IPS-NIHi7 (cell line): ENCODE results near the gene LHPP.
"Not testable (repeated sequence)": the region's sequence is repeated elsewhere in the genome, so short reads cannot be mapped to it uniquely, and the experiment has no call there.

ENCODE experiments used
- DNase-seq: peaks from one replicate; pipeline ENCODE4 v3.0.0; 2012; ENCODE audit warnings: mixed read lengths; ENCODE audit errors: extremely low spot score

Gene LHPP

DNA sequence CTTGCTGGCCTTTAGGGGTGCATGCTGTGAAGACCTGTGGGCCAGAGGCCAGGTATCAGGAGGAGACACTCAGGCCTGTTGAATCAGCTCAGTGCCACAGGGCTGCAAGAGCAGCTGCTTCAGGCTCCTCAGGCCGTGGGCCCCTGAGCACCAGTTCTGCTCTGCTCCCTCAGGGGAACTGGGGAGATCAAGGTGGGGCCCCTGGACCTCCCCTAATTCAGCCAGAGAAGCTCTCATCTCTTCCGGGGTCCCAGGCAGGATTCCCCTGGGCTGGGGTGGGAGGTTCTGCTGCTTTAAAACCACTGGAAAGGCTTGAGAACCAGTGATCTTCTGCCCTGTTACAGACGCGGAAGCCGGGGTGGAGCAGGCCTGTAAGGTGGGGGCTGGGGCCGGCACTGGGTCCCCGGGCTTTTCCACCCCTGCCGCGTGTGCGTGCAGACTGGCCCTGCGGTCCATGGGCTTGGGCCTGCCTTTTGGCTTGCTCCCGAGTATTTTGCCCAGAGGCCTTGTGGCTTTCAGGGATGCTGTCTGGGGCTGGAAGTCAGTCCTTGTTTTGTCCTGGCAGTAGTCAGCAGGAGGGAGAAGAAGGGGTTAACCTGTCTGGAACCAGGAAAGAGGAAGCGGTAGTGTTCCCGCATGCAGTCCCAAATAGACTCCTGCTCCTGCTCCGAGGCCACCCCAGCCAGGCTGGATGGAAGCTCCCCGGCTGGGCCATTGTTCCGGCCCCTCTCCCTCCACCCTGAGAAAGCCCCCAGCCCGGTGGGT, 74.3 kb downstream of the LHPP start:
- DNase-seq = peak; percentile 56

DNA sequence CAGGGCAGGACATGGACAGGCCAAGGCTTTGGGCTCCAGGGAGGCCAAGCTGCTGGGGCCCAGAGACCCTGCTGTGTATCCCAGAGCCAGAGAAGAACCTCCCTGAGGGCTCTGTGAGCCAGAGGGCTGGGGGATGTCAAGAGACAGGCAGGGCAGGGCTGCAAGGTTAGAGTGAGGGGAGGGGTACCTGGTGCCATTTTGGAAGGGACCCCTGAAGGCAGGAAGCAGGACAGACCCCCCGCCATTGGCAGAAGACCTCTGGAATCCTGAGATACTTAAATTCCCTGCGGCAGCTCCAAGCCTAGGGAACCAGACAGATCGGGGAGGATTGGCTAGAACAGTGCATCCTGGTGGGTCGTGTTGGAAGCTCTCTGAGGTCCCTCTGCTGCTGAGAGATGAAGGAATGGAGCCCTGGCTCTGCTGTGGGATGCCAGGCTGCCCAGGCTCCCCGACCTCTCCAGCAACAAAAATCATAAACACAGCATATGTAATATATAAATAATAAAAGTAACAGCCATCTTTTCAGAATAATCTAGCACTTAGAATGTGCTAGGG, 75.0 kb downstream of the LHPP start:
- DNase-seq = no peak

DNA sequence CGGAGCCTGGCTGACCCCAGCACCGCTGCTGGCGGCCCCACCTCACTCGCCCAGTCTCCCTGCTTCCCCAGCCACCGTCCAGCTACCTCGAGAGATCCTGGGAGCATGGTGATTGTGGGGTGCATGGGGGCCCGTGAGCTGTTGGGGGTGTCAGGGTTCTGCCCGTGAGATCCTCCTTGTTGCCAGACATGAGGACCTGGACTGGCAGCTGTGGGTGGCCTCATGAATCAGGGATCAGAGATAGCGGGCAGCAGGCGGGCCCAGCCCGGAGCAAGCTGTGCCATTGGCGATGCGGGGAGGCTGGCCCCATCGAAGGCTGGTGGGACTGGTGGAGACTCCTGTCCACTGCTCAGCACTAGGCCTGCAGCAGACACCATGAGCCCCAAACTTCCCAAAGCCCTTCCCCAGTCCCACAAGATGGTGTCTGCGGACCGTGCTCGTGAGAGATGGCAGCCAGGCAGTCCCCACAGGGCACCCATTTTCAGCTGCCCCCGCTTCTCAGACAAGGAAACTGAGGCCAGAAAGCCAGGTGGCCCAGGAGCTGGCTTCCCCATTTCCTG, 75.6 kb downstream of the LHPP start:
- no peak for DNase-seq

DNA sequence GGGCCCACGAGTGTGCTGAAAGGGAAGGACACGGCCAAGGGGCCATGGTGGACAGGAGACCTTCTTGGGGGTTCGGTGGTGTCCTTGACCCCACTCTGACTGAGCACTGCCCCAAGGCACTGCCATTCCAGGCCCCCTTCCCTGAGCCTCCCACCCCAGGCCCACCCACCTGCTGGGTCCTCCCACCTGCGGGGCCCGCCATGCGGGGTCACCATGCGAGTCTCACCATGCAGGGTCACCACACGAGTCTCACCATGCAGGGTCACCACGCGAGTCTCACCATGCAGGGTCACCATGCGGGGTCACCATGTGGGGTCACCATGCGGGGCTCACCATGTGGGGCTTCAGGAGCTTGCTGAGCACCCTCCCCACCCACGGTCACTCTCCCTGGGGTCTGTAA, 76.3 kb downstream of the LHPP start:
- DNase-seq = no peak

DNA sequence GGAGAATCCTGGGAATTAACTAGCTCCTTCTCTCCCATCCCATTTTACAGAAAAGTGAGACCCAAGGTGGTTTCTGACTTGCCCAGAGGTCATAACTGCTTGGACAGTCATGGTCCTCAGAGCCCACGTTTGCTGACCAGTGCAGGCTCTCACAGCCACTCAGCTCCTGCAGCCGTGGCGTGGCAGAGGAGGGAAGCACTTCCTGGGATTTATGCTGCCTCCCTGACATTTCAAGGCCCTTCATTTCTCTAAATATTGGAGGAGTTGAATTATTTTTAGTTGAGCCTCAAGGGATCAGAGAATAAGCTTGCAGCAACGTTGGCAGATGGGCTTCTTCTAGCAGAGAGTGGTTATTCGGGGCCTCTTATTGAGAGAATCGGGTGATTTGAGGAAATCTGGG, 77.1 kb downstream of the LHPP start:
- DNase-seq = no peak

DNA sequence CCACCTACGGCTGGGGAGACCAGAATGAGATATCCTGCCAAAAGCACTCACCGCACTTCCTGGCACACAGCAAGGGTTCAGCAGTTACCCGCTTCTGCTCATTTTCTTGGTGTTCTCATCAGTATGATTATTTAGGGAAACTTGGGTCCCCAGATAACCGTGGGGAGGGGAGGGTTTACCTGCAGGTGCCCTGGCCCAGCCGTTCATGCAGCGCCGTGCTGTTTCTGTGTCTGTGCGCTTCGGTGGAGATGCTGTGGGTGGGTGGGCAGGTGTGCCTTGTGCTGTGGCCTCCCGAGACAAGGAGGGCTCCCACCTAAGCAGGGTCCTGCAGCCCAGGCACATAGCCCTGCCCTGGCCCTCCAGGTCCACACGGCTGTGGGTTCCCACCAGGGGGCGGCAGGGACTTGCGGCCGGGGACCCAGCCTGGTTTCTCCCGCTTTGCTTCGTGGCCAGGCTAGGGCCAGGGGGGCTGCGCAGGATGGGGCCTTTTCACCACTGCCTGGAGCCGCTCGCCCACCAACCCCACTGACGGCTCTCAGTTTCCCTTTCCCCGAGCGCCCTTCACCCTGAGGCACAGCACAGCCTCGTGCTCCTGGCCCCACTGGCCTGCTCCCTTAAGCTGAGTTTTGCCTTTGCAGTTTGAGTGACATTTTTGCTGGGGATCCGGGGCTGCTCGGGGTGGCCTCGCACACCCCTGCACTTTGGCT, 78.5 kb downstream of the LHPP start:
- peak; percentile 88 for DNase-seq

DNA sequence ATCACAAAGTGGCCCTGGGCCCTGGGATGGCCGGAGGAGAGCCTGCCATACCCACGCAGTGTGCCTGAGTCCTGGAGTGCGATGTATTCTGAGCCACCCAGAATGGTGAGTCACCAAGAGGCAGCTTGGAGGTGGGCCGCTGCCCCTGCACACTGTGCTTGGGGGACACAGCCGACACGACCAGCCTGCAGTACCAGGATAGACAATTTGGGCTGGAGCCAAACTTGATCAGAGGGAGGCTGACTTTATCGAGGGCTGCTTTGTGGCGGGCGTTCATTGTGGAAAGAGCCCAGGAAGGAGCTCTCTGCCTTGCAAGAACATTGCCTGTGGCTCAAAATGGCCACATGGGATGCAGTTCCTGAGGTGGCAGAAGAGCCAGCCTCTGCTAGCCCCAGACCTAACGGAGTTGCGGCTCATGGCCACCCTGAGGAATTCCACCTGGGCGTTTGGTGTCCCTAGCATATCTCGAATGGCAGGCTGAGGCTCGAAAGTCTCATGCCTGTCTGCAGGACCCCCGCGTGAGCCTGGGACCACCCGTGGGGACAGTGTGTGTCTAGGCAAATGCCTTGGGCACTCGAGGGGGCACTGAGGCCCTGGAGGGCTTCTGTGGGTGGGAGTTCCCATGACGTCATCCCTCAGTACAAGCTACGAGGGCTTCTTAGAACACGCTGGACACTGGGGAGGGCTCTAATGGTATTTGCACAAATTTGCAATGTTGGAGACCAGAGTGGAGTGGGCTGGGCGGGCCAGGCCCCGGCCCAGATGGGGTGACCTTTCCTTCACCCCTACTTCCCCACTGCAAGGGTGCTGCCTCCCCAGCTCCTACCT, 79.7 kb downstream of the LHPP start:
- no peak for DNase-seq

DNA sequence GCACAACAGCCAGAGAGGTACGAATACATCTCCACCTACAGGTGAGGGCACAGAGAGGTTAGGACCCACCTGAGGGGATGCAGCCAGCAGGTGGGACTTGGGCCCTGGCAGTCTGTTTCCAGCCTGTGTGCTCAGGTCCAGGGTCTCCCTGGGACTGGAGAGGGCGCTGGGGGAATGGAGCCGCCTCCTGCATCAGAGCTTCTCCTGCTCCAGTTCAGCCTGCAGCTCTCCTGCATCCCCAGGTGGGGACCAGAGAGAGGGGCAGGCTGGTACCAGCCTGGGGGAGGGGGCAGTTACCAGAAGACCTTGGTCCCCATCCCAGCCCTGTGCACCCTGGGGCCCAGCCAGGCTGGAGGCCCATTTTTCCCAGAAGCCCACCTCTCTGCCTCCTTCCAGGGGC, 80.7 kb downstream of the LHPP start:
- no peak for DNase-seq

DNA sequence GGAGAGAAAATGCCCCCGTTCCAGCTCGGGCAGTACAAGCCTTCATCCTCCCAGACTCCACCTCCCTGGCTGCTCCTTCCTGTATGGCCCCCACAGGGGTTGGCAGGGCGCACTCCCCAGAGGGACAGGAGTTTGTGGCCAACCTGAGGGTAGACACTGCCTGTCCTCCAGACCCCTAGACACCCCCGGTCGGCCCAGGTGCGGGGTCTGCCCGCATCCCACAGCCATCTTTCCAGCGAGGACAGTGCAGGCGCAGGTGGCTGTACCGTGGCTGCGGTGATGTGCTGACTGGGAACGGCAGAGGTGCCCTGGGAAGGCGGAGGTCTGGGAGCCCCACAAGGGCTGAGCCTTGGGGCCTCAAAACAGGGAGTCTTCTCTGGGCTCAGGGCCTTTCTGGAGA, 81.5 kb downstream of the LHPP start:
- no peak for DNase-seq

DNA sequence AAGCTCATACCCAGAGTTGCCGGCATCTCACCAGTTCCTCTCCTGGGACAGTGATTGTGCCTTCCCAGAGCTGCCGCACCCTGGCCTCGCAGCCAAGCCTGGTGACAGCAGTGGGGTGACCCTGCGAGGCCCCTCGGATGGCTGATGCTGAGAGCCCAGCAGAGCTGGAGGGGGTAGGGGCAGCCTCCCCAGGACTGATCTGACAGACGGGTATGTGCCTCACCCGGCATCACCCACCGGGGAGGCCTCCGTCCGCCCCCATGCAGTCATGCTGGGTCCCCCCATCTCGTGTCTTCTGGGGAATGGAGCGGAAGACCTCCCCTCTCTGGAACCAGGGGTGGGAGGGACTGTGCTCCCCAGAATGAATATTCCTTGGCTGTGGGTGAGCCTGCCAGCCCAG, 82.3 kb downstream of the LHPP start:
- DNase-seq = no peak

DNA sequence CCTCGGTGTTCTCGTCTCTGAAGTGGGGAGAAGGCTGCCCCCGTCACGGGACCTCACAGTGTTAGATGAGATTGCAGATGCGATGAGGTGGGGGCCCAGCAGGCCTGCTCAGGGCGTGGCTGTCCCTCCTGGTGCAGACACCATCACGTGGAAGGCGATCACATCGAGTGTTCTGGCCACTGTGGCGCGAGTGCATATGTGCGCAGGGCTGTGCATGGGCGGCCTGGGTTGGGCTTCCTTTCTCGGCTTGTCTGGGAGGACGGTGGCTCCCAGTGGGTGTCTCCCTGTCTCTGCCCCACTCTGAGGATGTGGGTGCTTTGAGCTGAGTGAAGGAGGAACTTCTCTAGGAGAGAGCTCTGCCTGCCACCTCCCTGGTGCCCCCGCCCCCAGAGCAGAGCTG, 83.1 kb downstream of the LHPP start:
- no peak for DNase-seq

DNA sequence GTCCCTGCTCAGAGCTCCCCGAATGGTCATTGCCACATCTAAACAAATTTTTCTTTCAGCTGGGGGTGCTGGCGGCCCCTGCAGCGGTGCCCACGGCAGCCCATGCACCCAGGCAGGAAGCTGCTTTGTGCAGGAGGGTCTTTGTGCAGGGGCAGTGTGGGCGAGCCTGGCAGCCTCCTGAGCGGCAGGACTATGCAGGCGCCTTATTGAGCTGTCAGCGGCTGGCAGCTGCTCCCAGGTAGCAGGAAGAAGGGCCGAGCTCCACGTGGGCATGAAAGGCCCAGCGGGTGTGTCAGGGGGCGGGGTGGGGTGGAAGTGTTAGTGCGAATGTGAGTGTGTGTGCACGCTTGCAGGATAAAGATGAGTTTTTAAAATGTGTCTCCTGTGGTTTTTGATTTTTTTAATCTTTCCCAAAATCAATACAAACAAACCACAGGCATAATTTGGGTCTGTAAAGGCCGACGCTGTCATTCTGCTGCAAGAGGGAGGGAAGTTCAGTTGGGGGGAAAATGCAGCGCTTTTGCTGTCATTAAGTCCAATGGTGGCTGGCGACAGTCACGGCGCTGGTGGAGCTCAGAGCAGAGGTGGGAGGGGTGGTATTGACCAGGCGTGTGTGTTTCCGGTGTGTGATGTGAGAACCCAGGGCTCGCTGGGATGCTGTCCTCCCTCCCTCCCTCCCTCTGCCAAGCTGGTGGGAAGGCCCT, 83.9 kb downstream of the LHPP start:
- no peak for DNase-seq

DNA sequence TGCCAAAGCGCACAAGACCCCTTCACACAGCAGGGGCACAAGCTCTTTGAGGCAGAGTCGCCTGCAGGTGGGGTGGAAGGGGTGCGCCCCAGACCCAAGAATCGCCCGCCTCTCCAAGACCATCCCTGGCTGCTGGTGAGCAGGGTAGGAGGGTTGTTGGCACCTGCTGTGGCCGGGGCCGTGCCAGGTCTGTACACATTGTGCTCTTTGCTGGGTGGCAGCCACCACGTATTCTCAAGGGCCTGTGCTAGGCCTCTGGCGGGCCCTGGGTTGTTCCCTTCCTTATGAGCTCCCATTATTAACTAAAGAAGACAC, 84.4 kb downstream of the LHPP start:
- no peak for DNase-seq

DNA sequence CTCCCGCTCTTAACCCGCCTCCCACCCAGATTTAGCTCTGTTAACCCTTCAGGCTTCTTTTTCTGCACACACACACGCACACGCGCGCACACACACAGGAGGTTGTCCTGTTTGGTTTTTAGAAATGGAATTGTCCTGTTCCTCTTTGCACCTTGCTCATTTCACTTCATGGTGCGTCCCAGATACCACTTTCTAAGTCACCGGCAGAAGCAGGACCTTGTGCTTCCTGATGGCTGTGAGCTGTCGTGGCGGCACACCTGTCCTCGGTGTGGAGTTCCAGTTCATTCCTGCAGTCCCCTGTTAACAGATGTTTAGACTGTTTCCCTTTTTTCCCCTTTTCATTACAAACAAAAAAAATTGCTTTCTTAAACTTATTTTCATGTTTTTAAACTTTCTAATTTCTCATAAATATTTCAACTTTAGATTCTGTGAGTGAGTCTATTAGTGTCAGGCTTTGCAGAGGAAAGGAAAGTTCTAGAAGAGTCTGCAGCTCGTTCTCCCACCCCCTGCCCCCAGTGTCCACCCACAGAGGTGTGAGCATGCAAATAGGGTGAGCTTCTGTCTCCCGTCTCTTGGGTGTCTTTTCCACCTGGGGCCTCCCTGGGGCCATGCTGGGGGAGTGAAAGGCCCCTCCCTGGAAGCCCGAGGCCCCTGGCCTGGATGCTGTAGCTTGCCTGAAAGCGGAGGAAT, 85.5 kb downstream of the LHPP start:
- no peak for DNase-seq

DNA sequence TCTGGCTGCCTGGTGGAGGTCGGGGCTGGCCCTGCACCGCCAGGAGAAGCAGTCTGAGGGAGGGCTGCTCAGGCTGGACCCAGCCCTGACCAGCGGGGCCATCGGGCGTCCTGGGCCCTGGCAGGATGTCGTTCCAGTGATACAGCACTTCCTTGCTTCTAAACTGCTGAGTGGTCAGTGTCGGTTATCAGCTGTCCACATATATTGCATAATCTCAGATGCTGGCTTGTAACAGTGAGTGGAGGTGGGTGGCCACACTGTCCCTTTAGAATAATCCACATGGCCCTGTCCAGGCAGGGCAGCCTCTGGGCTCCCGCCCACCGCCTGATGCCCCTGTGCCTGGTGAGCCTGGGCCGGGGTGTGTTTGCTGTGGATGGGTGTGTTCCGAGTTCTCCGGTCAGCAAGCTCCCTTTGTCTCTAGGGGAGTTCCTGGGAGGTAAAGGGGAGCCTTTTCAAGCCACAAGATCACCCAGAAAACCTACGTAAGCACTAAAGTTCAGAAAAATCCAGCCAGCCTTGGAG, 86.1 kb downstream of the LHPP start:
- no peak for DNase-seq

DNA sequence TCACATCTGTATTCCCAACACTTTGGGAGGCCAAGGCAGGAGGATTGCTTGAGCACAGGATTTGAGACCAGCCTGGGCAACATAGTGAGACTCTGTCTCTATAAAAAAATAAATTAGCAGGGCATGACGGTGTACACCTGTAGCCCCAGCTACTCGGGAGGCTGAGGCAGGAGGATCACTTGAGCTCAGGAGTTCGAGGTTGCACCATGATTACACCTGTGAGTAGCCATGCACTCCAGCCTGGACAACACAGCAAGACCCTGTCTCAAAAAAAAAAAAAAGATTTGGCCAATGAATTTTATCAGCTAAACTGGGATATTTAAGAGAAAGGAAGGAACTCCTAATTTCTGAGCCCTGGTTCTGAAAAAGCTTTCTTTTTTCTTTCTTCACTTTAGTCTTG, 87.5 kb downstream of the LHPP start:
- DNase-seq = not testable (repeated sequence)

DNA sequence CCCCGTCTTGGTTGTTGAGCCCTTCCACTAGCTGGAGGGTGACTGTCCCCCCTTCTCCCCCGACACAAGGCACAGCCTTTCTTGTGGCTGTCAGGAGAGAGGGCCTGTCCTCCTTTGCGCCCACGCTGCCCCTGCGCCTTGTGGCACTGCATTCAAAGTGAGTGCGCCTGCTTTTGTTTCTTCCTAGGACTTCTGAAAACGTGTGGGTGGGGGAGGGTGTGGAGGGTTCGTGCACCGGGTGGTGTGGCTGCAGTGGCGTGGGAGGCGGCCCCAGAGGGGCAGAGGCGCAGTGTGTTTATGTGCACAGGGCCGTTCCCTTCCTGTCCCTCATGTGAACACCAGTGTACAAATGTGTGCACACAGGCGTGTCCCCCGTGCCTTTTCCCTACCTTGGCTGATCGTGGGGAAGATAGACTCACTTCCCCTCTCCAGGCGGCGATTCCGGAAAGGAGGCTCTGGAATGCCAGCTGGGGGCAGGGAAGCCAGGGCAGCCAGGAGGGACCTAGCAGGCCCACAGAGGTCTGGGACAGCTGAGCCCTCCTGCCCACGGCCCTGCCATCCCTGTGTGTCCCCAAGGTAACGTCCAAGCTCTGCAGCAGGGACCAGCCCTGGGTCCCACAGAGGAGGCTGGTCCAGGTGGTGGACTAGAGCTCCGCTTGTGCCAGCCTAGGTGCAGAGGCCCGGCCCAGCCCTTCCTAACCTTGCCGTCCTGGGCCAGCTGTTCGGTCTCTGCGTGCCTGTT, 88.8 kb downstream of the LHPP start:
- no peak for DNase-seq

DNA sequence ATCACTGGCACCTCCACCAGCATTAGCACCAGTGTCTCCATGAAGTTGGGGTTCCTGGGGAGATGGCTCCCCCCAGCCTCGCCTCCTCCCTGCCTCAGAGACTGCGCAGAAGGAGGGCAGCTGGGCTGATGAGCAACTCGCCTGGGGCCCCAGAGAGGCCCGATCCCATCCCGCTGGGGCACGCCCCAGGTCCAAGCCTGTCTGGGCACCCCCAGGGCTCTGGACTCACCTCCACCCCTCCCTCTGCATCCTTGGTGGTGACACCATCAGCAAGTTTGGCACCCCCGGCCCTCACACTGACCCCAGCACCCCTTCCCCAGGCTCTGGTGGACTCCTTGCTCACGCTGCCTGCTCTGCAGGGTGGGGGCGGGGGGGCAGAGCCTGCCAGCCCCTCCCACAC, 89.5 kb downstream of the LHPP start:
- no peak for DNase-seq

DNA sequence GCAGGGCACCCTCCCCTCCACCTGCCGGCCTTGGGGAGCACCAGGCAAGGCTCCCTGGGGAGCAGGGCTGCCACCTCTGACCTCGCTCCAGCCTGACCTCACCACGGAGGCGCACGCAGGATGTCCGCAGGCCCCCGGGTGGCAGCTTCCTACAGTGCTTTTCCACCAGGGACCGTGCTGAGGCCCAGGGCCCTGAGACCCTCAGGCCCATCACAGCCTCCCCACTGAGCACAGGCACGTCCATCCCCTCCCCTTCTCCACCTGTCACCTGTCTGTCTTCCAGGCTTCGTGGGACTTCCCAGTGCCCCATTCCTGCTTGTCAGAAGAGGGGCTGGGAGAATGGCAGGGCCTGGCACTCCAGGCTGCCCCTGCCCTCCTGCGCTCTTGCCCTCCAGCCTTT, 90.1 kb downstream of the LHPP start:
- no peak for DNase-seq

DNA sequence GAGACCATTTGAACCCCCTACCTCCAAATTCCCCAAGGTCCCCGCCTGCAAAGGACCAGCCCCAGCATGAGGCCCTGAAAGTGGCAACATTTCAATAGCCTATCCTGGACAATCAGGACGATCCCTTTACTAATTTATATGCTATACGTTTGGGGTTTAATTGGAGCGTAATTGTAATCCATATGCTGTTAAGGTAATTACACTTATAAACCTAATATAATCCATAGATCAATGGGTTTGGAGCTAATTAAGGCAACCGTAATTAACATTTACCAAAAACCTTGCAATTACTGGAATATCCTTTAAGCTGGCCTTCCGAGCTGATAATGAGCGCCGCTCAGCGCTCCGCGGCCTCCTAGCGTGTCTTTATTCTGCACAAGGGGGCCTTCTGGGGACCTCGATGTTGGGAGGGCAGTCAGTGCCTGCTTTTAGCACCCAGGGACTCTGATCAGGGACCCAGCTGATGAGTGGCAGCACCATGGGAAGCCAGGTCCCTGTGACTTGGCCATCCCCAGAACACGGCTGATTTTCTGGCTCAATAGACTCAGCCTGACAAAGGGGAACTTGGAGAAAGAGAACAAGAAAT, 91.2 kb downstream of the LHPP start:
- no peak for DNase-seq
